Stimulated activated CD4-positive, alpha-beta T cell treated with anti-CD3 and anti-CD28 coated beads, TNF-alpha, amount 100 ng/mL, for 24 hours (primary cell): ENCODE data around the gene GATAD2A.

Experiments used
- DNase-seq, 3 experiments: peaks; one replicate each; pipeline ENCODE4 v3.0.0-alpha.2; 2020; ENCODE audit warnings: low read depth in 3 of 3

GATAD2A gene

DNA sequence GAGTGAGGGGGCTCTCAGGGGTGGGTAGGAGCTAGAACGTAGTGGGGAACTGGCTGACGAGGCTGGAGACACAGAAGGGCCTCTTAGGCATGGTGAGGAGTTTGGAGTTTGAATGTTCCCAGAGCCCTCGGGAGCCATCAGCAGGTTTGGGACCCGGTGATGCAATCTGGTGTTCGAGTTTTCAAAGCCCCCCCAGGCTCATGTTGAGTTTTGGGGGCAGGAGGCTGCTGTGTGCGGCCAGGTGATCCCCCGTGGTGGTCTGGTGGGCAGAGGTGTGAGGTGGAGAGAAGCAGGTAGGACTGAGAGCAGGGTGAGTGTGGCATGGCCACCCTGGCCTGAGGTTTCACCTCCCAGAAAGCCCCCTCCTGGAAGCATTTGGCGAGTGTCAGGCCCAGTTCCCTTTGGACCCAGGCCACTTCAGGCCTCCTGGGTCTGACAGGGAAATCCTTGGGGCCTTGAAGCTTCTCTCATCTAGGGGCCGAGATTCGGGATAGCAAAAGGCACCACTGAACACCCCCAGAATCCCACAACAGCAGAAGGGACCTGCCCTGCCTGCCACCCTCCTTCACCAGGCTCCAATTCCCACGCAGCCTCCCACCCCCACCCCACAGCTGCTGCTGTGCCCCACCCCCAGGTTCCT is 124.4 kb downstream of the GATAD2A start:
- no peak for DNase-seq

DNA sequence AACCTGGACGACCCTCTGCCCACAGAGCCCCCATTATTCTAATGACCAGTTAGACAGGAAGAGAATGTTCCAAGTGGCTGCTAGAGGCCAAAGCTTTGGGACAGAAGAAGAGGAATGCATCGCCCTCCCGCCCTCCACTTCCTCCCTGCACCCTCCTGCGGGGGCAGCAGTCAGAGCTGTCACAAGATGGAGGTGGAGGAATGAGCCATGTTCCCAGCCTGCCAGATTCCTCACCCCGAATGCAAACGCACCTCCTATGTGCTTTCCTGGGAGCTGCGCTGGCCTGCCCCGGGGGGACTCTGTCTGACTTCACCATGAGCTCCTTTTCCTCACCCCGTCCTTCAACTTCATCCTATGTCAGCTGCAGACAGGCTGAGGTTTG is 124.9 kb downstream of the GATAD2A start:
- no peak for DNase-seq

DNA sequence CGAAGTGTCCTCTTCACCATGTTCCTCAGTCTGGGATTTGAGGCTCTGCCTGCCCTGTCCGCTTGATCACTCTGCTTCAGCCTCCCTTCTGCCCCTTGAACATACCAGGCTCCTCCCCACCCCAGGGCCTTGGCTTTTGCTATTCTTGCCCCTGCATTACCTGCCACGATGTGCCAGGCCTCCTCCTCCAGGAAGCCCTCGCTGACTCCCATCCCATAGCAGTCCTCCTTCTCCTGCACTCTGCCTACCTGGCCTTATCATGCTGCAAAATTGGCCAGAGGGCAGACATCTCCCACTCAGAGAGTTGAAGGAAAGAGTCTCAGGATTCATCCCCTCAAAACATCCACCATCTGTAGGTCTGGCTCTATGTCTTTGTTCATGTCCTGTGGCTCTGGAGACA is 125.4 kb downstream of the GATAD2A start:
- DNase-seq, result no peak

DNA sequence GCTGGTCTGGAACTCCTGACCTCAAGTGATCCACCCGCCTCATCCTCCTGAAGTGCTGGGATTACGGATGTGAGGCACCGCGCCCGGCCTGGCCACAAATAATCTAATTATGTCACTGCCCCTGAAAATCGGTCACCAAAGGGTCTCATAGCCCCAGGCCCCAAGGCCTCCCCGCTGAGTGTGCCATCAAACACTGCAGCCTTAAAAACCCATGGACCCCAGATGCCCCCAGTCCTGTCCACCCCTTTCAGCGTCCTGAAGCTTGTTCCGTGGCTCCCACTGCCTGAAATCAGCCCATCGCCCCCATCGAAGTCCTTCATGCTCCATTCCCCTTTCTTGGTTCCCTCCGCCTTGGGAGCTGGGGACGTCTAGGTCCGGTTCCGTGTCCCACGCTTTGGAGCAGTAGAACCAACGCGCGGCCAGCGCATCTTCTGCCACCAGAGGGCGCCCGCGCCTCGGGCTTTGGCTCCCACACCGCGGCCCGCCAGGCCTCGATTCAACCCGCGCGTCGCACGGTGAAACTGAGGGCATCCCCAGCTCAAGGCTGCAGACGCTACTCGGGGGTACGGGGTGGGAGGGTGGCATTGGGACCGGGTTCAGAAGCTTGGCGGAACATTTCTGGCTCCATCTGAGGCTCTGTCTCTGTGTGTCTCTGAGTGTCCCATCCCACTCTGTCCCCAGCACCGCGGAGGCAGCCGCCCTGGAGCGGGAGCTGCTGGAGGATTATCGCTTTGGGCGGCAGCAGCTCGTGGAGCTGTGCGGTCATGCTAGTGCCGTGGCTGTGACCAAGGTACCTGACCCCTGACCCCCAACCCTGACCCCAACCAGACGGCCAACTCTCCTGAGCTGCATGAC is 126.7 kb downstream of the GATAD2A start:
- peak; percentile 75 to 83 (median 81) for DNase-seq

DNA sequence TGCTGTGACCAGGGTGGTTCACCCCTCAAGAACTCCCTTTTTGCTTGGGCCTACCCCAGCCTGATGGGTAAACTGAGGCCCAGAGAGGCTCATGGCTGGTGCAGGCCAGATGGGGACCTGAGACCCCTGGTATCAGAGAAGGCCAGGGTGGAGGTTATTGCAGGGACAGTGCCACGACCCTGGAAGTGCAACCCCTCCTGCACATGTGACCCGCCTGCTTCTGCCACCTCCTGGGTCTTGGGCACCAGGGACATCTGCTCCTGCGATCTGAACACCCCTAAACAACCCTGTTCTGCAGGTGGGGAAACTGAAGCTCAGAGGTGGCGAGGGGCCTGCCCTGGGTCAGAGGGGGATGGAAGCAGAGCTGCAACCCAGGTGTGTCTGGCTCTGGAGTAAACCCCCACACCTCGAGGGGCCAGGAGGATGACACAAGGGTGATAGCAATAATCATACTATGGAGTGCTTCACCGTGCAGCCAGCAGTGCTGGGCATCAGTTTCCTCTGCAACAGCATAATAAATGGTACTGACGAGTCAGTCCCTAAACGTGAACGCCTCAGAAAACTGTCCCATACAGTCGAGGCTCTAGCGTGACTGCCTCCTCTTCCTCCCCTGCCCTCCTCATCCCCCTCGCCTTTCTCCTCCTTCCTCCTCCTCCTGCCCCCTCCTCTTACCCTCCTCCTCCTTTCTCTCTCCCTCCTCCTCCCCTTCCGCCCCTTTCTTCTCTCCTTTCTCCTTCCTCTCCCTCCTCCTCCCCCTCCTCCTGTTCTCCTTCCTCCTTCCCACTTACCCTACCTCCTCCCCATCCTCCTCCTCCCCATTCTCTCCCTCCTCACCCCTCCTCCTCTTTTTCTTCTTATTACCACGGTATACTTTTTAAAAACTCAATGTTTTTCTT is 127.6 kb downstream of the GATAD2A start:
- no peak for DNase-seq

DNA sequence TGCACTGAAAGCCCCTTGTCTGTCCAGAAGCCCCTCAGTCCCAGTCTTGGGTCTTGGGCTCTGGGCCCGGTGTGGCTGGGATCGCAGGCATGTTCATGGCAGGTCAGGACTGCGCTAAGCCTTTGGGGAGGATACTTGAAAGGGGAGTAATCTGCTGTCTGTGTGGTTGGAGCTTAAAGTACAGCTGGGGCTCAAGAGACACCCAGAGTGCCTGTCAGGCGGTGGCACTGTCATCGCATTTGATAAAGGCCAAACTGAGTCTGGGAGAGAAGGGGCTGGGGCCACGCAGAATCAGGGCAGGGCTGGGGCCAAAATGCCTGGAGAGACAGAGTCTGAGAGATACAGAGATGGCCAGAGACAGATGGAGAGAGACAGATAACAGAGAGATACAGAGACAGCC is 128.4 kb downstream of the GATAD2A start:
- no peak for DNase-seq

DNA sequence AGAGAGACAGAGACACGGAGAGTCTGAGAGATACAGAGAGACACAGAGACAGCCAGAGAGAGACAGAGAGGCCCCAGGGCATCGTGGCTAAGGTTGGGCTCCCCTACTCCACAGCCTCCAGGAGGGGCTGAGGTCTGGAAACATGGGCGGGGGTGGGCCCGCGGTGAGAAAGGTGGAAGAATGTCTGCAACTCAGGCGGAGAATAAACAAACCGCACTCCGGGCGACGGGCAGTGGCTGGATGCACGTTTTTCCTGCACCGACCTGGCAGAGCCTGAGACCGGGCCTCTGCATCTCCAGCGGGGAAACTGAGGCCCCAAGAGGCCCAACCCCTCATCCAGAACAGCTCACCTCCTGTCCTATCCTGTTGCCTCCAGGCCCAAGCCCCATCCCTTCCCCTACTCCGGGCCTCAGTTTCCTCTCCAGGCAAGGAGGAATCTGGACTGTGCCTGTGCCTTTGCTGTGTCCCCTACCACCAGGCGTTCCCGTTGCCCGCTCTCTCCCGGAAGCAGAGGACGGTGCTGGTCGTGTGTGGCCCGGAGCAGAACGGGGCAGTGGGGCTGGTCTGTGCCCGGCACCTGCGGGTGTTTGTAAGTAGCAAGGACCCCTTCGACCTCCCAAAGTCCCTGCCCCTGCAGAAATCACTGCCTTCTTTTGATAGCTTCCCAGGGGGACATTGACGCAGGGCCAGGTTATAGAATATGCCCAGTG is 129.2 kb downstream of the GATAD2A start:
- no peak for DNase-seq

DNA sequence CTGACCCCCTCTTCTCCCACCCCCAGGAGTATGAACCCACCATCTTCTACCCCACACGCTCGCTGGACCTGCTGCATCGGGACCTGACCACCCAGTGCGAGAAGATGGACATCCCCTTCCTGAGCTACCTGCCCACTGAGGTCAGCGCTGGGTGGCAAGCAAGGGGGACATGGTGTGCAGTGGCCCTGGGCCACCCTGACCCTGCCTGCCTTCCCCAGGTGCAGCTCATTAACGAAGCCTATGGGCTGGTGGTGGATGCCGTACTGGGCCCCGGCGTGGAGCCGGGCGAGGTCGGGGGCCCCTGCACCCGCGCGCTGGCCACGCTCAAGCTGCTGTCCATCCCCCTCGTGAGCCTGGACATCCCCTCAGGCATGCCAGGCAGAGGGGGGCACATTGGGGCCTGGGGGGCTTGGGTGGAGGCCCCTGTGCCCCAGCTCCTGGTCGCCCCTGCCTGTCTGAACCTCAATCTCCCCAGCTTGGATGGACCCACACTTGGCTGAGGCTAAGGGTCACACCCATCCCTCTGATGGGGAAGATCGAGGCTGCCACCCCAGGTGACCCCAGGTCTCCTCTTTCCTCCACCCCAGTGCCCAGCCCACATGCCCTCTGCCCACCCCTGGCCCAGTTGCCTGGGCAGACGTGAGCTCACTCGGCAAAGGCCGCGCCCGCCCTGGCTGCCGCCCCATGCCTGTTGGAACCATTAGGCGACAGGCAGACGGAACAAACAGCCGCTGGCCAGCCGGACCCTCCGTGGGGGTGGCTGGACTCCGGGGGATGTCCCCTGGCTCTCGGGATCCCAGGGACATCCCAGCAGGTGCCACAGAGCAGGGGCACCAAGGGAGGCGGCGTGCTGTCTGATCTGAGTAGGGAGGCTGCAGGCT is 130.1 kb downstream of the GATAD2A start:
- DNase-seq, result no peak

DNA sequence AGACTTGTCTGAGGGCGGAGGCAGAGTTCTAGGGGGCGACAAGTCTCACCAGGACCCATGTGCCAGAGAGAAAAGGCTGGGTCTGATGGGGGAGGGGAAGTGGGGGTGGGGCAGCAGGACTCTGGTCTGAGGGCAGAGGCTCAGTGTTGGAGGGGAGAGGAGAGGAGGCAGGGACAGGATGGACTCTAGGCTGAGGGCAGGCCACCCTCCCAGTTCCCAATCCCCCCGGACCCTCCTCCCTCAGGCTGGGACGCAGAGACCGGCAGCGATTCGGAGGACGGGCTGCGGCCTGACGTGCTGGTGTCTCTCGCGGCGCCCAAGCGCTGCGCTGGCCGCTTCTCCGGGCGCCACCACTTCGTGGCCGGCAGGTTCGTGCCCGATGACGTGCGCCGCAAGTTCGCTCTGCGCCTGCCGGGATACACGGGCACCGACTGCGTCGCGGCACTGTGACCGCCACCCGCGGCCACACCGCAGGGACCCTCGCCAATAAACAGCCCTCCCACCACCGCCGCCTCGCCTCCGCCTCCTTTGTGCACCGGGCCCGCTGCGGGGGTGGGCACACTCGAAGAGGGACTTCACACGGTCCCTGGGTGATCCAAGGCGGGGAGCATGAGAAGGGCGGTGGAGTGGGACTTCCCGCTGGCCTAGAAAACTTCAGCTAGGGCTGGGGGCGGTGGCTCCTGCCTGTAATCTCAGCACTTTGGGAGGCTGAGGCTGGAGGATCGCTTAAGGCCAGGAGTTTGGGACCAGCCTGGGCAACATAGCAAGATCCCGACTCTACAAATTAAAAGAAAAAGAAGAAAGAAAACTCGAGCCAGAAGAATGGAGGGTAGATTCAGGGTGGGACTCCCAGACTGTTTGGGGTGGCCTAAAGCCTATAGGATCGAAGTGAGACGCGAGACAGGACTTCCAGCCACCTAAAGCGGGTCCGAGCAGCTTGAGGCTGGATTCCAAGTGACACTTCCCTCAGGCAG is 131.9 kb downstream of the GATAD2A start:
- DNase-seq, result no peak

DNA sequence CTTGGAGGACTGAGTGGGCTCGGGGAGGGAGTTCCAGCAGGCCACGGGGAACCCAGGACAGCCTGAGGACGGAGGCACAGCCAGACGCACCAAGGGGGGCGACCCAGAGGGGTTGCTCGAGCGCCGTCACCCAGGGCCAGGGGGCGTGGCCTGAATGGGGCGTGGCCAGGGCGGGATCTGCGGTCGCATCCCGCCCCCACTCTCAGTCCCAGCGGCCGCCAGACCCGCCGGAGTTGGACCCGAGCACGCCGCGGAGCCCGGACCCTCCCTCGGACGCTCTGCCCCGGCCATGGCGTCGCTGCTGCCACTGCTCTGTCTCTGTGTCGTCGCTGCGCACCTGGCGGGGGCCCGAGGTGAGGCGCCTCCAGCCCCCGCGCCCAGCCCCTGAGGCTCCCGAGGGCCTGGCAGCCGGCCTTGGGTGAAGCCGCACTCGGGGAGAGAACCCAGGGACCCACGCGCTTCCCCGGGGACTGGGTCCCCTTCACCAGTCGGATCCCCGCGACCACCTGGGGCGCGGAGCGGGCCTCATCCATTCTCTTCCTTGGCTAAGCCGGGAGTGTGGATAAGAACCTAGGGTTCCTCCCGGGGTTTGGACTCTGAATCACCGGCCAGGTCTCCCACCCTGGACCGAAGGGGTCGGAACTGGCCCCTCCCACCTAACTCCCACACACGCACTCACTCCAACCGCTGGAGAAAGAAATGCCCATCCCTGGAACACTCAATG is 132.7 kb downstream of the GATAD2A start, which contains the start of gene CILP2:
Gene CILP2, plus strand, starts transcription at position 205 of the 724 bp plus-strand sequence. Its CDS starts 85 bp downstream, at position 290.
- peak in 1 of 3 experiments; percentile 35 for DNase-seq

DNA sequence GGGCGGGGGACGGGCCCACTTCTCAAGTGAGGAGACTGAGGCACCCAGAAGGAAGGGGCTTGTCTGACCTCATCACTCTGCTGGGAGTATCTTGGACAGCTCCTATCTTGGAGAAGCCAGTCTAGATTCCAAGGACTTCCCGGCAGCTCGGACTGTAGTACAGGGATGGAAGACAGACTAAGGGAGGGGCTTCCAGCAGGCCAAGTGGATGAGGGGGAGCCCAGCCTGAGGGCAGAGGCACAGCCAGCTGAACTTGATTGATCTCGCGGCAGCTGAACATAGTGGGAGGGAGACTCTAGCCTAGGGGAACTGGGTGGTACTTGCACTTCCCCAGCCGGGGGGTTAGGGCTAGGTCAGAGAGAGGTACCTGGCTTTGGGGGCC is 133.3 kb downstream of the GATAD2A start:
- no peak for DNase-seq

DNA sequence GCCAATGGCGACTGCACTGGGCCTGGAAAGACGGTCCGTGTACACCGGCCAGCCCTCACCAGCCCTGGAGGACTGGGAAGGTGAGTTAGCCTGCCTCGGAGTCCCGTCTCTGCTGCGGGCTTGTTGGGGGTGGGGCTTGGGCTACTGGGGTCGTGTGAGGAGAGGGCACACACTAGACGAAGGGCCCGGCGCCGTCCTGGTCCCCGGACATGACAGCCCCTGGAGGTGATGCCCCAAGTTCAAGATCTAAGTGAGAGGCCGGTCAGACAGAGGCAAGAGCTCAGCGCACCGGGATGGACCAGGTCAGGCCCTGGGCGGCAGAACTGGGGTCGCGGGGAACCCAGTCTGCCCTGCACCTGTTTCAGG is 134.2 kb downstream of the GATAD2A start:
- no peak for DNase-seq

DNA sequence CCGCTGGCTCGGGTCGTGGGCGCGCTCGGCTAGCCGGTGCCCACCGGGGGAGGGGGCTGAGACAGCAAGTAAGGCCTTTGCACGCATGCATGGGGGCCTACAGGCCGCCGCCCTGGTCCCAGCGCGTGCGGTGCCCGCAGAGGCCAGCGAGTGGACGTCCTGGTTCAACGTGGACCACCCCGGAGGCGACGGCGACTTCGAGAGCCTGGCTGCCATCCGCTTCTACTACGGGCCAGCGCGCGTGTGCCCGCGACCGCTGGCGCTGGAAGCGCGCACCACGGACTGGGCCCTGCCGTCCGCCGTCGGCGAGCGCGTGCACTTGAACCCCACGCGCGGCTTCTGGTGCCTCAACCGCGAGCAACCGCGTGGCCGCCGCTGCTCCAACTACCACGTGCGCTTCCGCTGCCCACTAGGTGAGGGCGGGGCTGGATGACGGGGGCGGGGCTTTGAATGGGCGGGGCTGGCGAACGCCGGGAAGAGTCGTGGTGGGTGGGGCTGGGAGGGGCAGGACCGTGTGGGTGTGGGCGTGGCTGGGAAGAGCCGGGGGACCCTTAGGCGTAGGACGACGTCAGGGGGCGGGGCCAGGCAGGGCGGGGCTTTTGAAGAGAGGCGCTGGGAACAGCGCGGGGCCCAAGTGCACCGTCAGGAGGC is 134.7 kb downstream of the GATAD2A start:
- DNase-seq, result peak in 2 of 3 experiments; percentile 38 to 82

DNA sequence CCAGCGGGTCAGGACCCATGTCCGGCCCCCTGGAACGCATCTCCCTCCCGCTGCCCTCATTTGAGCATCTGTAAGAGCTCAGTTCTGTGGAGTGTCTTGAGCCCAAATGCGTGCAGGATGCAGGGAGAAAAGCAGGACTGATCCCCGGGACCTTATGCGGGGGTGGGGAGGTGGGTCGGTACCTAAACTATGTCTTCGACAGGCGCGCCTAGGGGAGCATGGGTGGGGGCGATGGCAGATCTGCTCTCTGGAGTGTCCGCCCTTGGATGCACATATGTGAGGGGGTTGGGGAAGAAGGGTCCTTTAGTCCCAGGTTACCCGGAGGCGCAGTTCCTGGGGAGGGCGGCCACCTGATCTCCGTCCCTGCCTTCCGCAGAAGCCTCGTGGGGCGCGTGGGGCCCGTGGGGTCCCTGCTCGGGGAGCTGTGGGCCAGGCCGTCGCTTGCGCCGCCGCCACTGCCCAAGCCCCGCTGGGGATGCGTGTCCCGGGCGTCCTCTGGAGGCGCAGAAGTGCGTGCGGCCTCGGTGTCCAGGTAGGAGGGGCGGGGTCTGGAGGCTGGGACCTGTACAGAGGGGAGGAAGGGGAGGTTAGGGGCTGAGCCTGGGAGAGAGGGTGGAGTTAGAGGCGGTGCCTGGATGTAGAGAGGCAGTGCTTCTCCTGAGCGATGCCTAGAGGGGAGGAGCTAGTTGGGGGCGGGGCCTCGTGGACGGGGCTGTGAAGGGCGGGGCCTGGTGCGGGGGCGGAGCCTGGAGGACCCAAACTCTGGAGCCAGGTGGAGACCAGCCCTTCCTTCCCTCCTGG is 135.4 kb downstream of the GATAD2A start:
- DNase-seq, result peak; percentile 52 to 83 (median 55)

DNA sequence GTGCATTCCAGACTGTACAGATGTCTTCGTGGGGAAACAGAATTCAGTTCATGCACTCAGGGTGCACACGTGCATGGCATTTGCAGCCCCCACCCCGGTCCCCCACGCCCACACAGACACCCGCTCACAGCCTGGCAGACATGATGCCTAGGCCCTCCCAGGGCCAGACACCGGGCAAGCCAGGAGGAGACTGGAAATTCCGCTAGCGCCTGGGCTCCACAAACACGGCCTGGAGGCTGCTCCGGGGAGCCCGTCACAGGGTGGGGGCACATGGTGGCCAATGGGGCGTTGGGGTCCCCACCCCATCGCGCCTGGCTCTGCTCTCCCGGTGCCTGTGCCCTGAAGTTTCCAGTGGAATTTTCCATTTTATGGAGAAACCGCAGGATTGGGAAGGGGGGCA is 136.1 kb downstream of the GATAD2A start:
- DNase-seq, result no peak

DNA sequence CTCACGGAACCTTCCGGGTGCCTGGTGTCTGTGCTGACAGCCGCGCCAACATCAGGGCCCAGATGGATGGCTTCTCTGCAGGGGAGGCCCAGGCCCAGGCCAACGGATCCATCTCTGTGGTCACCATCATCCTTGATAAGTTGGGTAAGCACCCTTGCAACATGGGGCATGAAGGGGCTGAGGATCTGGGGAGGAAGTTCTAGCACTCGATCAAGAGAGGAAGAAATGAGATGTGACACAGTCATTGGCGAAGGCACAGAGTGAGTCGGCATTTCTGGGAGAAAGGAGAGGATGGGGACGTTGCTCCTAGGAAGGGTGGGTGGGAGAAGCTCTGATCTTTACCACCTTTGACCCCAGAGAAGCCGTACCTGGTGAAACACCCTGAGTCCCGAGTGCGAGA is 137.0 kb downstream of the GATAD2A start:
- no peak for DNase-seq

DNA sequence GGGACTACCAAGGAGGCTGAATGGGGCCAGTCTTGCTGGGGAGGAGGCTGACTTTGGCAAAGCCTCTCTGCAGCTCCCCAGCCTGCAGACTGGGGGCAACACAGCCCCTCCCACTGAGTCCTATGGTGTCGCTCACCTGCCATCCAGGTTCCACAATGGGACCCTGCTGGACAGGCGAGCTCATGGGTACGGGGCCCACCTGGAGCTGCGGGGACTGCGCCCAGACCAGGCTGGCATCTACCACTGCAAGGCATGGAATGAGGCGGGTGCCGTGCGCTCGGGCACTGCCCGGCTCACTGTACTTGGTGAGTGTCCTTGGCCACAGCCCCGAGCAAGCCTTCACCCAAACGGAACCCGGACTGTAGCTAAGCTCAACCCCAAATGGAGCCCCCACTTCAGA is 137.6 kb downstream of the GATAD2A start:
- DNase-seq, result no peak
